DOHH2 (cell line): ENCODE results near the gene CPS1.

Experiments used
- H3F3A ChIP-seq: fragments of 200-600 bp; sonication (generic), shearing (Covaris generic); 2 replicates; pipeline ENCODE4 v1.6.0; 2016; ENCODE audit warnings: antibody characterized with exemption, mild to moderate bottlenecking; ENCODE audit not compliant: control insufficient read depth, insufficient read depth
- H3K27ac ChIP-seq: fragments of 200-600 bp; sonication (generic); 2 replicates; pipeline ENCODE4 v1.5.1; 2014; ENCODE audit warnings: low read depth, mild to moderate bottlenecking, low read length, moderate library complexity
- H3K27me3 ChIP-seq: fragments of 200-600 bp; sonication (generic); 2 replicates; pipeline ENCODE4 v1.6.1; 2014; ENCODE audit warnings: mild to moderate bottlenecking, low read length, mixed read lengths; ENCODE audit not compliant: control insufficient read depth
- H3K36me3 ChIP-seq: fragments of 200-600 bp; sonication (generic); 2 replicates; pipeline ENCODE4 v1.6.1; 2014; ENCODE audit warnings: mild to moderate bottlenecking, low read length, moderate library complexity, mixed read lengths; ENCODE audit not compliant: control insufficient read depth
- H3K4me1 ChIP-seq: fragments of 200-600 bp; sonication (generic); 2 replicates; pipeline ENCODE4 v1.6.1; 2014; ENCODE audit warnings: mild to moderate bottlenecking, low read length, mixed read lengths; ENCODE audit not compliant: control insufficient read depth
- H3K4me2 ChIP-seq: fragments of 200-600 bp; sonication (generic); 2 replicates; pipeline ENCODE4 v1.6.0; 2014; ENCODE audit warnings: mild to moderate bottlenecking, low read length, moderate library complexity
- H3K4me3 ChIP-seq: fragments of 200-600 bp; sonication (generic); 2 replicates; pipeline ENCODE4 v1.5.1; 2014; ENCODE audit warnings: mild to moderate bottlenecking, low read length, mixed read lengths
- H3K79me2 ChIP-seq: fragments of 200-600 bp; sonication (generic); 2 replicates; pipeline ENCODE4 v1.6.1; 2014; ENCODE audit warnings: mild to moderate bottlenecking, low read length, mixed read lengths; ENCODE audit not compliant: control insufficient read depth
- H3K9me2 ChIP-seq: fragments of 200-600 bp; sonication (generic); replicated peaks from 2 replicates; pipeline ENCODE4 v1.6.1; 2014; ENCODE audit warnings: mild to moderate bottlenecking, low read length, mixed read lengths; ENCODE audit not compliant: control insufficient read depth
- H3K9me3 ChIP-seq: fragments of 200-600 bp; sonication (generic); 2 replicates; pipeline ENCODE4 v1.6.1; 2014; ENCODE audit warnings: antibody characterized with exemption, low read length, mixed read lengths; ENCODE audit not compliant: control insufficient read depth, insufficient read depth
- H4K20me1 ChIP-seq: fragments of 200-600 bp; sonication (generic); 2 replicates; pipeline ENCODE4 v1.6.0; 2014; ENCODE audit warnings: low read depth, mild to moderate bottlenecking, antibody characterized with exemption, low read length, moderate library complexity; ENCODE audit not compliant: control insufficient read depth, insufficient read depth
- CTCF ChIP-seq: fragments of 200-600 bp; sonication (generic); IDR thresholded peaks from one replicate; pipeline ENCODE4 v1.5.1; 2014; ENCODE audit warnings: antibody characterized with exemption, mild to moderate bottlenecking, low read depth, low read length; ENCODE audit not compliant: poor library complexity, severe bottlenecking
- EZH2phosphoT487 ChIP-seq: fragments of 200-600 bp; sonication (generic); IDR thresholded peaks from 2 replicates; pipeline ENCODE4 v1.6.1; 2017; ENCODE audit warnings: borderline replicate concordance, mild to moderate bottlenecking, antibody characterized with exemption, low read length, moderate library complexity, mixed read lengths

Gene CPS1

GRCh38 chr2:210577263-210578071 is 21.1 kb downstream of the CPS1 start:
- Histone ChIP-seq H4K20me1 (no peaks in the 10 kb centered on the region), H3K4me2 (no peak overlapping the region), H3K4me3 (no peak overlapping the region)

GRCh38 chr2:210584834-210585233 is 28.4 kb downstream of the CPS1 start:
- TF ChIP-seq CTCF (no peak), EZH2phosphoT487 (no peak)
- H3K27me3 ChIP-seq, result no peaks in the 10 kb centered on the region
- no peaks in the 10 kb centered on the region for H3K4me1 ChIP-seq
- no peaks in the 10 kb centered on the region for H3K79me2 ChIP-seq
- no peaks in the 10 kb centered on the region for H3F3A ChIP-seq
- H3K4me2 ChIP-seq, result no peak overlapping the region
- no peaks in the 10 kb centered on the region for H3K9me2 ChIP-seq
- H4K20me1 ChIP-seq, result no peaks in the 10 kb centered on the region
- no peaks in the 10 kb centered on the region for H3K9me3 ChIP-seq
- H3K36me3 ChIP-seq, result no peaks in the 10 kb centered on the region
- no peak overlapping the region for H3K27ac ChIP-seq
- H3K4me3 ChIP-seq, result no peak overlapping the region

More at GRCh38 chr2:210577263-210578071, 21.1 kb downstream of the CPS1 start:
- Histone ChIP-seq H3K27me3 (no peaks in the 10 kb centered on the region), H3K27ac (no peak overlapping the region), H3K9me2 (no peaks in the 10 kb centered on the region), H3F3A (no peaks in the 10 kb centered on the region), H3K79me2 (no peaks in the 10 kb centered on the region), H3K4me1 (no peaks in the 10 kb centered on the region), H3K9me3 (no peaks in the 10 kb centered on the region), H3K36me3 (no peaks in the 10 kb centered on the region)
- TF ChIP-seq CTCF (peak; percentile 73), EZH2phosphoT487 (no peak)

GRCh38 chr2:210586381-210586780 is 30.0 kb downstream of the CPS1 start:
- Histone ChIP-seq H3K27ac (no peak overlapping the region), H3K4me3 (no peak overlapping the region), H3F3A (no peaks in the 10 kb centered on the region), H3K79me2 (no peaks in the 10 kb centered on the region), H3K4me2 (no peak overlapping the region), H3K4me1 (no peaks in the 10 kb centered on the region), H3K36me3 (no peaks in the 10 kb centered on the region), H3K27me3 (no peaks in the 10 kb centered on the region), H3K9me3 (no peaks in the 10 kb centered on the region), H4K20me1 (no peaks in the 10 kb centered on the region), H3K9me2 (no peaks in the 10 kb centered on the region)
- TF ChIP-seq CTCF (no peak), EZH2phosphoT487 (no peak)
